HuH-7.5 (cell line): ENCODE measurements around the gene NR2F6.

Experiments
- DNase-seq: peaks from one replicate; pipeline ENCODE4 v3.0.0; 2011; ENCODE audit warnings: low spot score

NR2F6 gene

DNA sequence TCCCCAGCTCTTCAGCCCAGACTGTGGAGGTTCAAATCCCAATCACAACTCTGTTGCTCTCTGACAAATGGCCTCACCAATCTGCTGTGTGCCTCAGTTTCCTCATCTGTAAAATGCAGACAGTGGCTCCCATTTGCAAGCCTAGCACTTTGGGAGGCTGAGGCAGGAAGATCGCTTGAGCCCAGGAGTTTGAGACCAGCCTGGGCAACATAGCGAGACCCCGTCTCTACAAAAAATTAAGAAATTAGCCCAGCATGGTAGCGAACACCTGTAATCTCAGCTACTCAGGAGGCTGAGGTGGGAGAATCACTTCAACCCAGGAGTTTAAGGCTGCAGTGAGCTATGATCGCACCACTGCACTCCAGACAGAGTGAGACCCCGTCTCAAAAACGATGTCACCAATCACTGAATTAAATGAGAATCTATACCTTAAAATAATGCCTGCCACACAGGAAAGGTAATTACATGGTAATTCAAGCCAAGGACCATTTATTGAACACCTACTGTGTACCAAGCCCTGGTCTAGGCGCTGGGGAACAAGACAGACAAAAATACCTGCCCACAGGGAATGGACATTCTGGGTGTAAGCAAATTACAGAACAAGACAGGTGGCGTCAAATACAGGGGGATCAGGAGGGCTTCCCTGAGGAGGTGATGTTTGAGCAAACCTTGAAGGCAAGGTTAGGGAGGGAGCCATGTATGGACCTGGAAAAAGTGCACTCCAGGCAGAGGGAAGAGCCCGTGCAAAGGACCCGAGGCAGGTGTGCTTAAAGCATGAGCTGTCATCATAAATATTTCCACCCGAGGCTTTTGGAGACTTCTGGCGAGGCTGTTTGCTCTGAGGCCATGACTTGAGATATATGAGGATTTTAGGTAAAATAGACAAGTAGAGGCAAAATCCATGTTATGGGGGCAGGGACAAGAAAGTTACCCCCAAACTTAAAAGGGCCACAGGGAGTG is 7.7 kb downstream of the NR2F6 start:
- DNase-seq: no peak

DNA sequence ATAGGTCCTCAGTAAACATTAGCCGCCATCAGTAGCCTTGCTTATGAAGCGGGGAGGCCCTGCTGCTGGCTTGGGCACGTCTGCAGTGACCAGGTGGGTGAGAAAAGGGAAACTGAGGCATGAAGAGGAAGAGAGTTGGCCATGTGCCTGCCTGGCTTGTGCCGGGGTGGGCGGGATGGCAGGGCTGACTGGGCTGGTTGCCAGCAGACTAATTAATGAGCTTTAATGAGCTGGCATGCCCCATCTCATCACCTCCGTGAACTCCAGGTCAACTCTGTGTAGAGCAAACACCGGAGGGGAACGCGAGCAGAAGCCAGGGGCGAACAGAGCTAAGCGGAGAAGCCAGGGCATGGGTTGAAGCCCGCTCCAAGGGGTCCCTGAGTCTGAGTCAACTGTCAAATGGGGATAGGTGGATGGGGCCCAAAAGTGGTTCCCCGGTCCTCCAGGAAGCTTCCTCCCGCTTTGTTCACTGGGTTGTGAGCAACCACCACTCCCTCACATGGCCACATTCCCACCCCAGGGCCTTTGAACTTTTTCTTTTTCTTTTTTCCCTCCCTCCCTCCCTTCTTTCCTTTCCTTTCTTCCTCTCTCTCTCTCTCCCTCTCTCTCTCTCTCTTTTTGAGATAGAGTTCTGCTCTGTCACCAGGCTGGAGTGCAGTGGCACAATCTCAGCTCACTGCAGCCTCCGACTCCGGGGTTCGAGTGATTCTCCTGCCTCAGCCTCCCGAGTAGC is 8.7 kb downstream of the NR2F6 start:
- no peak for DNase-seq

DNA sequence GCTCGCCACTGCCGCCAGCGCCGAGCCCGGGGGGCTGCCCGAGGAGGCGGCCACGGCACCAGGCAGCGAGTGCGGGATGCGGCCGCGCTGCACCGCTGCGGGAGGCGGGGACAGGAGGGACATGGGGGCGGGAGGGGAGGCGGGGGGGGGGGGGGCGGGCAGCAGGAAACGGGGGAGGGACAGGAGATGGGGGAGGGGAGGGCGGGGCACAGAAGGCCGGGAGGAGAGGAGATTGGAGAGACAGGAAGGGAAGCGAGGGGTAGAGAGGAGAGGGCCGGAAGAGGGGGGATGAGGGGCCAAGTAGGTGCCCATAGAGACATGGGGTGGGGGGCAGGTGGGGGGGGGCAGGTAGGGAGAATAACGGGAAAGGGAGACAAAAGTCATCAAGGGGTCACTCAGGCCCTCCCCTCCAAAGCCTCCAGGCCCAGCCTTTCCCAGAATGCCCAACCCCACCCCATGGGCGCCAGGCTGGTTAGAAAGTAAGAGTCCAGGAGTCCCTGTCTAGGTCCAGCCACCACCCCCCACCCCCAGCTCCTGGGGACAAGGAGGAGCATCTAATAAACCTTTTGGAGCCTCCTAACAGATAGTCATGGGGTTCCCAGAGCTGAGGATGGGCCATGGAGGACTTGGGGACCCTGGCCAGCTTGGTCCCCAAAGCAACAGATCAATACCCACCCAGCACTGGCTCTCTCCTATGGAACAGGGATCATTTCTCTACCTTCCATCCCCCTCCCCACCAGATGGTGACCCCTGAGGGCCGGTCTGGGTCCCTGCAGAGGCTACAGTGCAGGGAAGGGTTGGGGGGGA is 9.5 kb downstream of the NR2F6 start:
- DNase-seq: no peak

DNA sequence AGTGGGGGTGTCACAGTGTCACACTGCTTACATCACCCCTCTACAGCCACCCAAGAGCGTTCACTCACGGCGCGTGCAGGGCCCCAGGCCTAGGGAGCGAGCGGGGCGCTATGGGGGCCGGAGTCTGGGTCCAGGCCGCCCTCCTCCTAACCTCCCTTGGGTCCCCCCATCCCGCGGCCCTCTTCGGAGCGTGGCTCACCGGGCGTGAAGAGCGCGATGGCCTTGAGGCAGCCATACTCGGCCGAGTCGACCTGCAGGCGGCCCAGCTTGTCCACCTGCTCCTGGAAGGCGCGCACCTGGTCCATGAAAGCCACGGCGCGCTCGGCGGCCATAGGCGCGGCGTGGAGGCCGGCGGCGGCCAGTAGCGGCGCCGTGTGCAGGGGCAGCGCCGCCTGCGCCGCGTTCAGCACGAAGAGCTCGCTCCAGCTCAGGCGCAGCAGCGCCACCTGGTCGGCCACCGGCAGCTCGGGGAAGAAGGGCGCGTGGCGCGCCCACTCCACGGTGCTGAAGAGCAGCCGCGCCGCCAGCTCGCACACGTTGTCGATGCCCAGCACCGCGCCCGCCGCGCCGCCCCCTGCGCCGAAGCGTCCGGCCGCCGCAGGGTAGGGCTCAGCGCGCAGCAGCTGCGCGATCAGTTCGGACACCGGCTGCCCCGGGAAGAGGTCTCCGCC is 10.3 kb downstream of the NR2F6 start:
- no peak for DNase-seq

DNA sequence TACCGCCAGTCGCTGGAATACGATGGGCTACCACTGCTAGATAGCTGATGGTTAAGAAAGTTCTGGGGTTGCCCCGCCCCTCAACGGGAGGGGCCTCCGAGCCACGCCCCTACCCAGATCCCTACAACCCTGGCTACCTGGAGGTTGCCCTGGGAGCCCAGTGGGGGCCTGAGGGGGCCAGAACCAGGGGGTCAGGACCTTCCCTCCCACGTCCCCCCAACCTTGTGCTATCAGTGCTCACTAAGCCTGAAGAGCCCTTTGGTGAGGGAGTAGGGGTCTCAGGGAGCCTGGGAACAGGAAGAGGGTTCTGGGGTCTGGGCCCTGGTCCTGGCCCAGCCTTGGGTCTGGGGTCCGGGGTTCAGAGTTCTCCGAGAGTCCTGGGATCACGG is 10.8 kb downstream of the NR2F6 start:
- peak; percentile 65 for DNase-seq

DNA sequence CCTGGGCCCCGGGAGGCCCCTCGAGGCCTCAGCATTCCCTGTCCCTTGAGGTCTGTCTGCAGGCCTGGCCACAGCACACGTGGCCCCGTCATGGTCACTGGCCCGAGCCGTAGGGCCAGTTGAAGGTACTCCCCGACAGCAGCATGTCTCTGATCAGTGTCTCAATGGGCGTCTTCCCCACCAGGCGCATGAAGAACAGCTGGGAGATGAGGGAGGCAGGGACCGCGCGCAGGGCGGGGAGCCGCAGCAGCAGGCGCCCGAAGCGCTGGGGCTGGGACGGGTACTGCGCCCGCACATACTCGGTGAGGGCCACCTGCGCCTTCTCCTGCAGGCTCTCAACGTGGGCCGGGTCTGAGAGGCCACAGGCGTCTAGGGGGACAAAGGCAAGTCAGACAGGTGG is 13.5 kb downstream of the NR2F6 start:
- no peak for DNase-seq

DNA sequence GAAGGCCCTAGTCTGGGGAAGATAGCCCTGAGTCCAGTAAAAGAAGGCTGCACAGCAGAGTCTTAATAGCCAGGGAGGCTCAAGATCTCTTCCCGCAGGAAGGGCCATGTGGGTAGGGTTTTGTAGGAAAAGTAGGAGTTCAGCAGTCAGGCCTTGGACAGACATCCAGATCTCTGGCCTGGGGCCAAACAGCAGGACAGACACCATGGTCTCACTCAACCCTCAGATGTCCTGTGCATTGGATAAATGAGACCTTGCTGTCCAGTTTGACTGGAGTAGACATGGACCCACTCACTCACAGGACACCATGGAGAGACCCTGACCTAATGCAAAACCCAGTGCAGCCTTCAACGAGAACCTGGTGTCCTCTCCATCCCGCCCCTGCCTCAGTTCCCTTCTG is 15.8 kb downstream of the NR2F6 start:
- no peak for DNase-seq

DNA sequence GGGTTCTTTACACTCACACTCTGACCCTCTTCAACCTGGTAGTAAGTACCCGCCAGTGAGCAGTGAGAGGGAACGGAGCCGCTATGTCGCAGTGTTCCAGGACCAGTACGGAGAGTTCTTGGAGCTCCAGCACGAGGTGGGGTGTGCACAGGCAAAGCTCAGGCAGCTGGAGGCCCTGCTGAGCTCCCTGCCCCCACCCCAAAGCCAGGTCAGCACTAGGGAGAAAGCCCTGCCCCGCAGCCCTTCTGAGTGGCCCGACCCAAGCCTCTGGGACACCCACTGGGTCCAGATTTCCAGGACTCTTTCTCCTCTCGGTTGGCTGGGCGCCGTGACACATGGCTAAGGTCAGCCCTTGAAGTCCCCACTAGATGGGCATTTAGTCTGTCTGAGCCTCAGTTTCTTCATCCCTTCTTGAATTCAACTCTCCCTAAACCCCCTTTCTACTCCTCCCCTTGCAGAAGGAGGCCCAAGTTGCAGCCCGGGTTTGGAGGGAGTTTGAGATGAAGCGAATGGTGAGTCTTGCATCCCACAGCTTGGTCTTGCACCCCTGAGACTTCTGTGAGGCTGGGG is 17.8 kb downstream of the NR2F6 start:
- no peak for DNase-seq

DNA sequence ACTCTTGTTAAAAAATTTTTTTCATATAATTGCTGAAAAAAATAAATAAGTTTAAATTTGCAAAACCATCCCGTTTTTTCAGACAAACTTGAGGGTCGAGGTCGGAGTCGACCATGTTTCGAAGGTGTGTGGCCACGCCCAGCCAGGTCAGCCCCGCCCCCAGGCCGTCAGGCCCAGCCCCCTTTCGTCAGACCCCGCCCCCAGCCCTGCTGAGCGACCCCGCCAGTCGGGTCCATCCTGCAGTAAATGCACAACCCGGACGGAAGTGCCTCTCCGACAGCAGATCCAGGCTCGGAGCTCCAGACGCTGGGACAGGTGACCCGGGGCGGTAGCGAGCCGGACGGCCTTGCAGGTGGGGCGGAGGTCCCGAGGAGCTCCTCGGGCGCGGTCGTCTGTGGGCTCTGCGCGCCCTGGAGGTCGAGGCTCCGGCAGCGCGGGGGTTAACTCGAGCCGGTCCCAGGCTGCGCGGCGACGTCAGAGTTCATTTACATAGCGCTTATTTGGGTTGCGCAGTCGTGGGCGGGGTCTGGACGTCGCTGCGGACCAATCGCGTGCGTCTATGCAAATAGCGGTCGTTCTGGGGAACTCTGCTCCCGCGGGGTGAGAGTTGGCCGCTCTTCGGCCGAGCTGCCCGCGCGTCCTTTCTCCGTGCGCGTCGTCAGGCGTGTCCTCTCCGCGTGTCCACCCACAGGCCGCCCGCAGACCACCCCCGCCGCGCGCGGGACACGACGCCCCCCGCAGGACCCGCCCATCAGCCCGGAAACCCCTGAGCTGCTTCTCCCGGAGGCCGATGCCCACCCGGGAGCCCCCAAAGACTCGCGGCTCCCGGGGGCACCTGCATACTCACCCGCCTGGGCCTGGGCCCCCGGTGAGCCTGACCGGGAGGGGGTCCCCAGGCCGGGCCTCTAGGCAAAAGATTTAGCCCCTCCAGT is 19.5 kb downstream of the NR2F6 start, which contains the start of gene OCEL1:
OCEL1 (plus strand) TSS at position 225 of the 932 bp plus-strand sequence; CDS start at position 247, 22 bp downstream.
- DNase-seq: peak; percentile 94

DNA sequence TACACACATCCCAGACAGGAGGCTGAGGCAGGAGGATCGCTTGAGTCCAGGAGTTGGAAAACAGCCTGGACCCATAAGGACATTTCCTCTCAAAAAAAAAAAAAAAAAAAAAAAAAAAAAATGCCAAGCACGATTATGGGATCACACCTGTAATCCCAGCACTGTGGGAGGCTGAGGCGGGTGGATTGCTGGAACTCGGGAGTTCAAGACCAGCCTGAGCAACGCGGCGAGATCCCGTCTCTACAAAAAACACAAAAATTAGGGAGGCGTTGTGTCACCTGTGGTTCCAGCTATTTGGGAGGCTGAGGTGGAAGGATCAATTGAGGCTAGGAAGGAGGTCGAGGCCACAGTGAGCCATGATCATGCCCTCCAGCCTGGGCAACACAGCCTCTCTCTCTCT is 20.7 kb downstream of the NR2F6 start:
- DNase-seq: no peak

DNA sequence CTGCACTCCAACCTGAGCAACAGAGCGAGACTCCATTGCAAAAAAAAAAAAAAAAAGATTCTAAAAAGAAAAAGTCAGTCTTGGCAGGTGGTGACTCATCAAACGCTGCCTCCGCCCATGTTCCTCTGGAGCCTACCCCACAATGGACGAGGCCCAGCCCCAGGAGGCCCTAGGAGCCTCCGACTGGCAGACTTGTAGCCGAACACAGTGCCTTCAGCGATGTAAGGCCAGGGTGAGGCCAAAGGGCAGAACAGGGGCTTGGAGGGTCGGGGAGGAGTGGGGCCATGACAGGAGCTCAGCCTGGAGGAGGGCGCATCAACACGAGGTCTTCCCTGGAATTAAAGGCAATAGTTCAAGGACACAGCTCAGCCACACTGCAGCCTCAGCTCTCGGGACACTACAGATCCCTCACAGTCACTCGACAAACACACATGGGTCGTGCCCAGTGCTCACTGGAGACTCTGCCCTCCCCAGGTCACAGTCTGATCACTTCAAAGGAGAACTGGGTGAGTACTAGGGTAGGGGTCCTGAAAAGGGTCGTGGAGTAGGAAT is 25.4 kb downstream of the NR2F6 start:
- no peak for DNase-seq

DNA sequence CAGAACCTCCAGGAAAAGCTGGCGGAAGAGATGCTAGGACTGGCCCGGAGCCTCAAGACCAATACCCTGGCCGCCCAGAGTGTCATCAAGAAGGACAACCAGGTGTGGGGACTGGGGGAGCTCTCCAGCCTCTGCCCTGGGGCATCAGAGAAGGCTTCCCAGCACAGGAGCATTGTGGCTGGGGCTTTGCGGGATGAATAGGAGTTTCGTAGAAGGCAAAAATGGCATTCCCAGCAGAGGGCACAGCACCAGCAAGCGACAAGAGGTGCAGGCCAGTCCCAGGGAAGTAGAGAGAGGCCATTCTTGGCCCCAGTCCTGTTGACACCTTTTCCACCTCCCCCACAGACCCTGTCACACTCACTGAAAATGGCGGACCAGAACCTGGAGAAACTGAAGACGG is 26.4 kb downstream of the NR2F6 start:
- DNase-seq: no peak

DNA sequence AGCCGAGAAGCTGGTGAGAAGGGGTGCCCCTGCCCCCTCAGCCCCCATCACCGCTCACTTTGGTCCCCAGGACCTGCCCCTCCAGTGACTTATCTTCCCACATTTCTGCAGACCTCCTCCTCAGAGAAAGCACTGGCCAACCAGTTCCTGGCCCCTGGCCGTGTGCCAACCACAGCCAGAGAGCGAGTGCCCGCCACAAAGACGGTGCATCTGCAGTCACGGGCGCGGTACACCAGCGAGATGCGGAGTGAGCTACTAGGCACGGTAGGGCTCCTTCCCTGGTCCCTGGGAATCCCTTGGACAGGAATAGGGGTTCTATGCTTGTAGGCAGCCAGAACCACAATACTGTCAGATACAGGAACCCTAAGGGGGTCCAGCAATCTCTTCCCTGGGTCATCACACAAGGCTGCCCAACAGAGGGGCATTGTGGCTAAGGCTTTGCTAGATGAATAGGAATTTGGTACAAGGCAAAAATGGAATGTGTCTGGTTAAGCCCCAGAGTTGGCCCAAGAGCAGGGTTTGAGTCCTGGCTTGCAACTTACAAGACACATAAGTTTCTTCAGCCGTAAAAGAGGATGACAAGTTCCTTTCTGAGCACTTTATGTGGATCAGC is 29.6 kb downstream of the NR2F6 start:
- DNase-seq: no peak

DNA sequence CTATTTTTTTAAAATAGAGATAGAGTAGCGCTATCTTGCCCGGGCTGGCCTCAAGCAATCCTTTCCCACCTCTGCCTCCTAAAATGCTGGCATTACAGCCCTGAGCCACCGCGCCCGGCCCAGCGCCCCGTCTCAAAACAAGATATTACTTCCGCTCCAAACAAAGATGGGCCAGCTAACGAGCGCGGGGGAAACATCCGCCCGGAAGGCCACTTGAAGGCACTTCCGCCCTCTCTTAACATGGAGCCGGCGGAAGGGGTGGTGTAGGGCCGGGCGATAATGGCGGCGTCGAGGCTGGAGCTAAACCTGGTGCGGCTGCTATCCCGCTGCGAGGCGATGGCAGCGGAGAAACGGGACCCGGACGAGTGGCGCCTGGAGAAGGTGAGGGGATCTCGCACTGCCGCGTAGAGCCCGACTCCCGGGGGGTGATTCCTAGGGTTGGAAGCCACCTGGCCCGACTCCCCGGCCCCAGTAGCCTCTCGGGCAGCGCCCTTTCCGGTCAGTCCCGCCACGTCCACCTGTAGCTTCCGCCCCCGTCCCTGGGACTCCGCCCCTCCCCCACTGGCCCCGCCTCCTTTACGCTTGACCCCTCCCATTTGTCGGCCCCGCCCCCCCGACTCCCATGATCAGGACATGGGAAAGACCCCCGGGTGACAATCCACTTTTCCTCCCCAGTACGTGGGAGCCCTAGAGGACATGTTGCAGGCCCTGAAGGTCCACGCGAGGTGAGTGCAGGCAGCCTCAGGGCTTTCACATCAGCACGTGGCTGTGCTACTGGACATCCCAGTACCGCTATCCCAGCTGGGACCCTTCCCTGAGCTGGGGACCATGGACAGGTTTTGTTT is 30.4 kb downstream of the NR2F6 start, which contains the start of gene USE1:
USE1 (plus strand) TSS at position 231 of the 845 bp plus-strand sequence; CDS start at position 280, 49 bp downstream.
- peak; percentile 97 for DNase-seq

DNA sequence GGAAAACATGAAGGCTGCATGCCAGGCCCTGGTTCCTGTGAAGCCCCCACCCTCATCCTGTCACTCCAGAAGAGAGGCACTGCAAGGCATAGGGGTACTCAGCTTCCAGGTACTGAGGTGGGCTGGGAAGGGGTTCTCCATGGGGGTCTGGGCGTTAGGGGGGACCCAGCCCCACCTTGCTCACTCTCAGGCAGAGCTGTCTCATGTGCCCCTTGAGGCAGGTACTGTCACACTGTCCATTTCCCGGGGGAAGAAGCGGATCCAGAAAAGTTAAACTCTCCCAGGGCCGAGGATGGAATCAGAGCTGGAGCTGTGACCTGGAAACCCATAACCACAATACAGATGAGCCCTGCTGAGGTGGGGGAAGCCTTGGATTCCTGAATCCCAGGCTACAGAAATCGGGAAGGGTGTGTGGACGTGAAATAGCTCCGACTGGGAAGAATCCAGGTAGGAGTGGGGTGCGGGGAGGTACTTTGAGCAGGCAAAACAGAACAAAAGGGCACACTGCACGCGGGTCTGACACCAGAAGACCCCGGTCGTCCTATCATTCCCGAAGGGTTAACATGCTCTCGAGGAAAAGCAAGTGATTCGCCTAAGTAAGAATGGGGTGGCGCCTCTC is 31.1 kb downstream of the NR2F6 start:
- no peak for DNase-seq

DNA sequence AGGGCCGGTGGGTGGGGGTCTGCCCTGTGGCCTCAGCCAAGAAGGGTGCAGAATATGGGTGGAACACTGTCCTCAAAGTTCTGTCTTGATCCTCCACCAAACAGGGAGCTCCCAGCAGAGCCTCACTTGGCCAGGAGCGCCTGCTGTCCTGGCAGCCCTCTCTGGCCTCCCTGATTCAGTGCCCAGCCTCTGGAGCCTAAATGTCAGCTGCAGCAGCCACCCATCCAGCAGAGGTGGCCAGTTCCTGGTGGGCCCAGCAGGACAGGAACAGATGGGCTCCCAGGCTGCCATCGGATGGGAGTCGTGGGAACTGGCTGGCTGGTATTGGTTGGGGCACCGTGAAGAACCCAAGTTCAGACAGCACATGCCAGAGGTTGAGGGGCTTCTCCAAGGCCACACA is 32.4 kb downstream of the NR2F6 start:
- DNase-seq: no peak

DNA sequence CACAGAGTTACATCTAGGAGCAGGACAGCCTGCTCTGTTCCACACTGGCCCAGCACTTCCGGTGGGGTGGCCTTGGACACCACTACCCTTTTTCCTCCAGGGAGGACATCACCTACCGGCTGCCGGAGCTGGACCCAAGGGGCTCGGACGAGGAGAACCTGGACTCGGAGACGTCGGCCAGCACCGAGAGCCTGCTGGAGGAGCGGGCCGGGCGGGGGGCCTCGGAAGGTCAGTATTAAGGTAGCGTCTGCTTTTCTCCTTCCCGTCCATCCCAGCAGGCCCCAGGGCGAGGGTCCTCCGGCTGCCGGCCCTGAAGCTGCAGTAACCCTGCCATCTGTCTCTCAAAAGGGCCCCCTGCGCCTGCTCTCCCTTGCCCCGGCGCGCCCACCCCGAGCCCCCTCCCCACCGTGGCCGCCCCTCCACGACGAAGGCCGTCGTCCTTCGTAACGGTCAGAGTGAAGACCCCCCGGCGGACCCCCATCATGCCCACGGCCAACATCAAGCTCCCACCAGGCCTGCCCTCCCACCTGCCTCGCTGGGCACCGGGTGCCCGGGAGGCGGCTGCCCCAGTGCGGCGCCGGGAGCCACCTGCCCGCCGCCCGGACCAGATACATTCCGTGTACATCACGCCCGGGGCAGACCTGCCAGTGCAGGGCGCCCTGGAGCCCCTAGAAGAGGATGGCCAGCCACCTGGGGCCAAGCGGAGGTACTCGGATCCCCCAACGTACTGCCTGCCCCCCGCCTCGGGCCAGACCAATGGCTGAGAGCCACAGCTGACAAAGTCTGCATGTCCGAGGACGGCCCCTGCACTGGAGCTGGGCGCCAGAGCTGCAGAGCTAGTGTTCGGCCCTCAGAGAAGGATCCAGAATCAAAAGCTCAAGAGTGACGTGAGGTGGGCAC is 33.9 kb downstream of the NR2F6 start:
- DNase-seq: no peak
